ENCODE measurements around the gene TOLLIP.

TOLLIP gene

DNA sequence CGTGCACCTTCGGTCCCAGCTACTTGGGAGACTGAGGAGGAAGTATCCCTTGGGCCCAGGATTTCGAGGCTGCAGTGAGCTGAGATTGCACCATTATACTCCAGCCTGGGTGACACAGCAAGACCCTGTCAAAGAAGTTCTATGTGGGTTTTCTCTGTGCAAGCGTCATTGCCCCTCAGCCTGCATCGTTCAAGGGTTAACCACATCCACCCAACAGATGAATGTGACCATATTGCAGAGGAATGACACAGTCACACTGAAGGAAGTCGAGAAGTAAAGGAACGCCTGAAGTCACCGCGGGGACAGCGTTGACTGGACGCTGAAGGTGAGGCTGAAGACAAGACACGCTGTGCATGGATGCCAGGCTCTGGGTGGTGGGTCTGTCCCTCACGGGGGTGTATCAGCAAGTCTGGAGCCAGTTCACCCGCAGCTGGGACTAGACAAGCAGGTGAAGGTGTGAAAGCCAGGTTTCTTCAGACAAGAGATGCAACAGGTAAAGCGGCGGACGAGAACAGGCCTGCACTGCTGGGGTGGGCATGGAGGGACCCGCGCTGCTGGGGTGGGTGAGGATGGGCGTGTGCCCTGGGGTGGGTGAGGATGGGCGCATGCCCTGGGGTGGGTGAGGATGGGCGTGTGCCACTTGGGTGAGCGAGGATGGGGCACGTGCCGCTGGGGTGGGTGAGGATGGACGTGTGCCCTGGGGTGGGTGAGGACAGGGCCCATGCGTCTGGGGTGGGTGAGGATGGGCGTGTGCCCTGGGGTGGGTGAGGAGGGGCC is 36.5 kb upstream of the TOLLIP start:
- Histone ChIP-seq H3K27ac (replicated peaks) (no peak overlapping the region), H3K4me3 (replicated peaks; ENCODE audit: insufficient read depth, low read length) (no peak overlapping the region), H3K27me3 (ENCODE audit: insufficient read depth, poor library complexity, severe bottlenecking) (peaks cover 4% of the 10 kb centered on the region)
- DNase-seq (ENCODE audit: low read depth in 1 of 2, low spot score in 1 of 2): no peak
- TF ChIP-seq, protein P1, sequence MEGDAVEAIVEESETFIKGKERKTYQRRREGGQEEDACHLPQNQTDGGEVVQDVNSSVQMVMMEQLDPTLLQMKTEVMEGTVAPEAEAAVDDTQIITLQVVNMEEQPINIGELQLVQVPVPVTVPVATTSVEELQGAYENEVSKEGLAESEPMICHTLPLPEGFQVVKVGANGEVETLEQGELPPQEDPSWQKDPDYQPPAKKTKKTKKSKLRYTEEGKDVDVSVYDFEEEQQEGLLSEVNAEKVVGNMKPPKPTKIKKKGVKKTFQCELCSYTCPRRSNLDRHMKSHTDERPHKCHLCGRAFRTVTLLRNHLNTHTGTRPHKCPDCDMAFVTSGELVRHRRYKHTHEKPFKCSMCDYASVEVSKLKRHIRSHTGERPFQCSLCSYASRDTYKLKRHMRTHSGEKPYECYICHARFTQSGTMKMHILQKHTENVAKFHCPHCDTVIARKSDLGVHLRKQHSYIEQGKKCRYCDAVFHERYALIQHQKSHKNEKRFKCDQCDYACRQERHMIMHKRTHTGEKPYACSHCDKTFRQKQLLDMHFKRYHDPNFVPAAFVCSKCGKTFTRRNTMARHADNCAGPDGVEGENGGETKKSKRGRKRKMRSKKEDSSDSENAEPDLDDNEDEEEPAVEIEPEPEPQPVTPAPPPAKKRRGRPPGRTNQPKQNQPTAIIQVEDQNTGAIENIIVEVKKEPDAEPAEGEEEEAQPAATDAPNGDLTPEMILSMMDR (IDR thresholded peaks at IDR 0.05; ENCODE audit: insufficient read depth, low read length): no peak
- no peak for TF ChIP-seq GABPA (IDR thresholded peaks at IDR 0.05; ENCODE audit: low read depth)
- no peak for TF ChIP-seq POLR2AphosphoS5 (IDR thresholded peaks at IDR 0.05; ENCODE audit: low read depth)
- TF ChIP-seq, protein P2, sequence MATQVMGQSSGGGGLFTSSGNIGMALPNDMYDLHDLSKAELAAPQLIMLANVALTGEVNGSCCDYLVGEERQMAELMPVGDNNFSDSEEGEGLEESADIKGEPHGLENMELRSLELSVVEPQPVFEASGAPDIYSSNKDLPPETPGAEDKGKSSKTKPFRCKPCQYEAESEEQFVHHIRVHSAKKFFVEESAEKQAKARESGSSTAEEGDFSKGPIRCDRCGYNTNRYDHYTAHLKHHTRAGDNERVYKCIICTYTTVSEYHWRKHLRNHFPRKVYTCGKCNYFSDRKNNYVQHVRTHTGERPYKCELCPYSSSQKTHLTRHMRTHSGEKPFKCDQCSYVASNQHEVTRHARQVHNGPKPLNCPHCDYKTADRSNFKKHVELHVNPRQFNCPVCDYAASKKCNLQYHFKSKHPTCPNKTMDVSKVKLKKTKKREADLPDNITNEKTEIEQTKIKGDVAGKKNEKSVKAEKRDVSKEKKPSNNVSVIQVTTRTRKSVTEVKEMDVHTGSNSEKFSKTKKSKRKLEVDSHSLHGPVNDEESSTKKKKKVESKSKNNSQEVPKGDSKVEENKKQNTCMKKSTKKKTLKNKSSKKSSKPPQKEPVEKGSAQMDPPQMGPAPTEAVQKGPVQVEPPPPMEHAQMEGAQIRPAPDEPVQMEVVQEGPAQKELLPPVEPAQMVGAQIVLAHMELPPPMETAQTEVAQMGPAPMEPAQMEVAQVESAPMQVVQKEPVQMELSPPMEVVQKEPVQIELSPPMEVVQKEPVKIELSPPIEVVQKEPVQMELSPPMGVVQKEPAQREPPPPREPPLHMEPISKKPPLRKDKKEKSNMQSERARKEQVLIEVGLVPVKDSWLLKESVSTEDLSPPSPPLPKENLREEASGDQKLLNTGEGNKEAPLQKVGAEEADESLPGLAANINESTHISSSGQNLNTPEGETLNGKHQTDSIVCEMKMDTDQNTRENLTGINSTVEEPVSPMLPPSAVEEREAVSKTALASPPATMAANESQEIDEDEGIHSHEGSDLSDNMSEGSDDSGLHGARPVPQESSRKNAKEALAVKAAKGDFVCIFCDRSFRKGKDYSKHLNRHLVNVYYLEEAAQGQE (IDR thresholded peaks at IDR 0.05; ENCODE audit: insufficient replicate concordance, low read depth): no peak
- no peak for TF ChIP-seq SPI1 (IDR thresholded peaks at IDR 0.05; ENCODE audit: borderline replicate concordance, low read depth)

DNA sequence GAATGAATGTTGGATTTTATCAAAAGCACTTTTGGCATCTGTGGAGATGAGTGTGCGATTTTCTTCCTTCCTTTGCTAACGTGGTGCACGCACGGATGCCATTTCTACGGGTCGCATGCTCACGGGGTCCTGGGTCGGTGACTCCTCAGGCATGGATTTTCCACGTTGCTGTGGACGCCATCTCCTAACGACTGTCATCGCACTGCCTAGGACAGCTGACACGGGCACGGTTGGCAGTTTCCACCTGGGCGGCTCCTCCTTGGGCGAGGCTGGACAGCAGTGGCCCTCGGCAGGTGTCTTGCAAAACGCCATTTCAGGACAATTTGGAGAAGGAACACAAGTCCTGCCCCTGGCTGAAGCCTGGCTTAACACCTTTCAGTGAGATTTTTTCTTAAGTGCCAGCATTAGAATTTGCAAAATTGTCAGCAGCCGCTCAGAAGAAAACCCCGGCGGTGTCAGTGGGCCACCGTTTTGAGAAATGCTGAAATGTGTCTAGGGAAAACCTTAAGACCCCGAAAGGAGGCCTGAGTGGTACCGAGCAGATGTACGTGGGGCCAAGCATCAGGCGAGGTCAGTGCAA is 34.7 kb upstream of the TOLLIP start:
- no peak for DNase-seq (ENCODE audit: low read depth in 1 of 2, low spot score in 1 of 2)
- H3K4me3 ChIP-seq (replicated peaks; ENCODE audit: insufficient read depth, low read length): no peak overlapping the region
- H3K27ac ChIP-seq (replicated peaks): no peak overlapping the region
- peaks cover 3% of the 10 kb centered on the region for H3K27me3 ChIP-seq (ENCODE audit: insufficient read depth, poor library complexity, severe bottlenecking)
- TF ChIP-seq POLR2AphosphoS5 (IDR thresholded peaks at IDR 0.05; ENCODE audit: low read depth): no peak
- TF ChIP-seq, protein P1 (IDR thresholded peaks at IDR 0.05; ENCODE audit: insufficient read depth, low read length): no peak
- no peak for TF ChIP-seq GABPA (IDR thresholded peaks at IDR 0.05; ENCODE audit: low read depth)
- TF ChIP-seq, protein P2 (IDR thresholded peaks at IDR 0.05; ENCODE audit: insufficient replicate concordance, low read depth): no peak
- no peak for TF ChIP-seq SPI1 (IDR thresholded peaks at IDR 0.05; ENCODE audit: borderline replicate concordance, low read depth)

DNA sequence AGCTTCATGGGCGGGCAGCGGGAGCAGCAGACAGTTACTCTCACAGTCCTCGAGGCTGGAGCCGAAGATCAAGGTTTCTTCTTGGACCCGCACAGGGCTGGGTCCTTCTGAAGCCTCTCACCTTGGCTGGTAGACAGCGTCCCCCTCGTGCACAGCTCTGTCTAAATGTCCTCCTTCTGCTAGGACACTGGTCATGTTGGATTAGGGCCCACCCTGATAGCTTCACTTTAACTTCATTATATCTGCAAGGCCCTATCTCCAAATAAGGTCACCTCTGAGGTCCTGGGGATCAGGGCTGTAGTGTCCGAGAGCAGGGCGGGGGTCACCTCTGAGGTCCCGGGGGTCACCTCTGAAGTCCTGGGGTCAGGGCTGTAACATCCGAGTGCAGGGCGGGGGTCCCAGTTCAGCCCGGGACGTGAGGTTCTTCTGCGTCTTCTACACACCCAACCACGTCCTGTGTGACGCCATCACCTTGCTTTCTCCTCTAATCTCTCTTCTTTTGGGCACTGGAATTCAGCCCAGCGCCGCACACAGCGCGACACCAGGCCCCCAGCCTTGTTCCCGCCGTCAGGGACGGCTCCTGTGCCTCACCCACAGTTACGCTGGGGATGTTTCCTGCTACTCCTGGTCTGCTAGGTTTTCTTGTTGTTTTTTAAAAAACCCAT is 34.1 kb upstream of the TOLLIP start:
- Histone ChIP-seq H3K4me3 (replicated peaks; ENCODE audit: insufficient read depth, low read length) (no peak overlapping the region), H3K27me3 (ENCODE audit: insufficient read depth, poor library complexity, severe bottlenecking) (peaks cover 3% of the 10 kb centered on the region), H3K27ac (replicated peaks) (no peak overlapping the region)
- DNase-seq (ENCODE audit: low read depth in 1 of 2, low spot score in 1 of 2): no peak
- TF ChIP-seq, protein P1 (IDR thresholded peaks at IDR 0.05; ENCODE audit: insufficient read depth, low read length): no peak
- TF ChIP-seq POLR2AphosphoS5 (IDR thresholded peaks at IDR 0.05; ENCODE audit: low read depth): no peak
- no peak for TF ChIP-seq GABPA (IDR thresholded peaks at IDR 0.05; ENCODE audit: low read depth)
- TF ChIP-seq, protein P2 (IDR thresholded peaks at IDR 0.05; ENCODE audit: insufficient replicate concordance, low read depth): no peak
- no peak for TF ChIP-seq SPI1 (IDR thresholded peaks at IDR 0.05; ENCODE audit: borderline replicate concordance, low read depth)
